Fibroblast of gingiva (primary cell): ENCODE measurements around the gene KLHL13.

Experiments used
- DNase-seq: peaks from one replicate; pipeline ENCODE4 v3.0.0-alpha.2; 2011; ENCODE audit warnings: low read depth

KLHL13 gene

GRCh38 chrX:117851025-117851424 lies 265.6 kb downstream of the KLHL13 start:
- DNase-seq: no peak
